GM19455 (cell line): ENCODE measurements around the gene PSME1.
"Not testable (repeated sequence)": the region's sequence is repeated elsewhere in the genome, so short reads cannot be mapped to it uniquely, and the experiment has no call there.

Experiments
- ATAC-seq: cut with Tn5 transposase; IDR thresholded peaks from one replicate; pipeline ENCODE4 v1.9.1; 2021; ENCODE audit not compliant: unreplicated experiment

PSME1 gene

GRCh38 chr14:24103451-24103850, 32.5 kb upstream of the PSME1 start:
- no peak for ATAC-seq

GRCh38 chr14:24105609-24106239, 30.3 kb upstream of the PSME1 start:
- not testable (repeated sequence) for ATAC-seq

GRCh38 chr14:24106672-24107271, 29.2 kb upstream of the PSME1 start:
- no peak for ATAC-seq

GRCh38 chr14:24108336-24108874, 27.6 kb upstream of the PSME1 start:
- peak; percentile 38 for ATAC-seq

GRCh38 chr14:24110060-24110459, 25.9 kb upstream of the PSME1 start:
- ATAC-seq = no peak

GRCh38 chr14:24110523-24110922, 25.5 kb upstream of the PSME1 start:
- ATAC-seq = no peak

- ATAC-seq = no peak
Measured at GRCh38 chr14:24113379-24113800, 22.6 kb upstream of the PSME1 start.

- peak; percentile 32 for ATAC-seq
Measured at GRCh38 chr14:24113801-24114531, 22.0 kb upstream of the PSME1 start.

- ATAC-seq = peak; percentile 89
Measured at GRCh38 chr14:24114532-24115421, 21.2 kb upstream of the PSME1 start, which contains the start of the genes DCAF11 and NRL. Gene DCAF11, plus strand, starts transcription at chr14:24114777. Its CDS starts 818 bp downstream, at chr14:24115595. Gene NRL, minus strand, starts transcription at chr14:24114949. Its CDS starts 32,101 bp downstream, at chr14:24082848.

GRCh38 chr14:24115422-24116127, 20.4 kb upstream of the PSME1 start:
- no peak for ATAC-seq

GRCh38 chr14:24116128-24116814, 19.7 kb upstream of the PSME1 start:
- no peak for ATAC-seq

- ATAC-seq = no peak
Measured at GRCh38 chr14:24117179-24117578, 18.8 kb upstream of the PSME1 start.

- ATAC-seq = no peak
Measured at GRCh38 chr14:24119691-24120090, 16.3 kb upstream of the PSME1 start.

- ATAC-seq = no peak
Measured at GRCh38 chr14:24121210-24121609, 14.8 kb upstream of the PSME1 start.

GRCh38 chr14:24122416-24122815, 13.6 kb upstream of the PSME1 start:
- no peak for ATAC-seq

GRCh38 chr14:24122898-24123297, 13.1 kb upstream of the PSME1 start:
- ATAC-seq = no peak

- ATAC-seq = no peak
Measured at GRCh38 chr14:24123424-24124417, 12.3 kb upstream of the PSME1 start.

- no peak for ATAC-seq
Measured at GRCh38 chr14:24126939-24127338, 9.1 kb upstream of the PSME1 start.
